ENCODE results near the gene GUCY1A1.

The GUCY1A1 gene

DNA sequence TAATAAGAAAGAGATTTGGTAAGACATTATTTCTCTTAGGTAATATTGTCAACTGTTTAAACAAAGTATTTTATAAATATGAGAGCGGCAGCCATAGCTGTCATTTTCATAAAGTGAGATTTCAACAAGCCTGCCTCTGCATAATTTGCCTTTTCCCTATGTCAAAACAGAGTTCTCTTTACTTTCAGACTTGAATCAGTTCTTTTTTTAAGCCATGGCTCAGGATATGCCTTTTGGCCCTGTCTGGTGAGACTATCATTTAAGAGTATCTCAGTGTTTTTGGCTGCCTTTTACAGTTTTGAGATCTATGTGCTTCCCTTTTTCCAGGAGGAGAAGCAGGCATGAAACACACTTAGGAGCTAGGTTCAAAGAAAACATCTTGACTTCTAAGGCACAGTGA, 7.5 kb upstream of the GUCY1A1 start:
- DNase-seq, result no peak

DNA sequence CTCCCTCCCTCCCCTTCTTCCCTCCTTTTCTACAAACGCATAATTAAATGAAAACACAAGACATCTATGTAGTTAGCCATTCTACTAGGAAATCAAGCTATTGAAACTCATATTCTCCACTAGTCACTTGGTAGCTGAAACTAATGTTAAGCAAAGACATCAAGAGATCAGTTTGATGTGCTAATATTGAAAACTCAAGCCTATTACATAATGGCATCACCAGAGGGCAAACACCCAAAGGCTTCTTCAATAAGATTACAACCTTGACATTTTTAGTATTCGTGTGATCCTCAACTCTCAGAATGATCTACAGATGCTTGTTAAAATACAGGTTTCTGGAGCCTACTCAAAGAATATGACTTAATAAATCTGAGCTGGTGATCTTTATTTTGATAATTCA, 6.2 kb upstream of the GUCY1A1 start:
- DNase-seq, result no peak

DNA sequence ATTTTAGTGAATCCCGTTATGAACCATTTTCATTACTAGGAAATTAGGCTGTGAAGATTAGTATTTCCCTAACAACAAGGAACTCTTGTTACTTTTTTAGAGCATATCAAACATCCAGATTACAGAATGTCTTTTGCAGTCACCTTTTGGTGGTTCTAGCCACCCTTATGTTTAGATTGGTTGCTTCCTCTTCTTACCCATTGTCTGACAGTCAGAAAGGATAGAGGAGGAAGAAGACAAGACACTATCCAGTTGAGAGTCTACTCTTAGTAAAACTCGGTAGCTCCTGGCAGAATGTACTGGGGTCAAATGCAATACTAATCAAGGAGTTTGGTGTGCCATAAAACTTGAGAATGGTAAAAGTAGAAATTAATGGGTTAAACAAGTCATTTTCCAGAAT, 1.6 kb upstream of the GUCY1A1 start:
- DNase-seq, result no peak

DNA sequence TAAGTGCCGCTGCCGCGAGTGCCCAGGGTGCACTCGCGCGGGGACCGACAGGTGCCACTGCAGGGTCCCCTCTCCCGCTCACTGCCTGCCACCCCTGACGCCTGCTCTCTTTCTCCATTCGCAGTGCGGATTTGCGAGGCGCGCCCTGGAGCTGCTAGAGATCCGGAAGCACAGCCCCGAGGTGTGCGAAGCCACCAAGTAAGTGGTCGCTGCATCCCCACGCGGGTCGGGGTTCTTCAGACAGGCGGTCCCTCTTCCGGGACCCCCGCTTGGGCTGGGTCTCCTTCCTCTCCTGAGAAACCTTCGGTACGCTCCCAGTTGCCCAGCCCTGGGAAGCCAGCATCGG, 547 bp downstream of the GUCY1A1 start:
- peak; percentile 37 for DNase-seq

DNA sequence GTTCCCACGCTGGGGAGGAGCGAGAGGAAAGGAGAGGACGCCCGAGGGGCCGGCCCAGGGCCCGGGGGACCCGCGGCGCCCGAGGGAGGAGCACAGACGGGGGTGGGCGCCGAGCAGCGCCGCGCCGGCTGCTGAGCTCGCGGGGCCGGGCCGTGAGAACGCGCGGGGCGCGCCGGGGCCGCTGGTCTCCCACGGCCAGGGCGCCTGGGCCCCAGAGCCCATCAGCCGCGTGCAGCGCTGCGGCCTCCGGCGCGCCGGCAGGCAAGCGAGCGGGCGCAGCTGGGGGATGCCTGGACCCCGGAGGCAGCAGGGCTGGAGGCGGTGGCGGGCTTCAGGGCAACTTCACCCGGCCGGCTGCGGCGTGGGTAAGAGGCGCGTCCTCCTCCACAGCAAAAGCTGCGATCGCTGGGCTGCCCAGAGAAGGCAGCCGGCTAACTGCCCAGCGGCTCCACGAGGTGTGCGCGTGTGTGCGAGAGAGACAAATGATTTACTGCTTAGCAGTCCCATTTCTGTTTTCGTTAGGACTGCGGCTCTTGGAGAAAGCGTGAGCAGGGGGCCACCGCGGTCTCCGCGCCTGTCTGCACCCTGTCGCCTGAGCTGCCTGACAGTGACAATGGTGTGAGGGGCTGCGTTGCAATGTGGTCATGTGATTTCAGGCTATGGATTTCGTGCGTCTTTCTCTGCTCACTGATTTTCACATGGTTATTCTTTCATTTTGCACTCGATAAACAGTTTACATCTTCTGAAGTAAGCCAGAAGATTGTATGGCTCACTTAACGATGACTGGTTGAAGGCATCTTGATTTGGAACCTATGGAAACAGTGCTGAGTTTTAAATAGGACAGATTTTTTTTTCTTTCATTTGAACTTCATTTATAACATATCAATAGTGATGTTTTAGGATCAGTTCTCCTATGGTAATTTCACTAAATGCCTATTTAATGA, 1.2 kb downstream of the GUCY1A1 start:
- peak; percentile 36 for DNase-seq

DNA sequence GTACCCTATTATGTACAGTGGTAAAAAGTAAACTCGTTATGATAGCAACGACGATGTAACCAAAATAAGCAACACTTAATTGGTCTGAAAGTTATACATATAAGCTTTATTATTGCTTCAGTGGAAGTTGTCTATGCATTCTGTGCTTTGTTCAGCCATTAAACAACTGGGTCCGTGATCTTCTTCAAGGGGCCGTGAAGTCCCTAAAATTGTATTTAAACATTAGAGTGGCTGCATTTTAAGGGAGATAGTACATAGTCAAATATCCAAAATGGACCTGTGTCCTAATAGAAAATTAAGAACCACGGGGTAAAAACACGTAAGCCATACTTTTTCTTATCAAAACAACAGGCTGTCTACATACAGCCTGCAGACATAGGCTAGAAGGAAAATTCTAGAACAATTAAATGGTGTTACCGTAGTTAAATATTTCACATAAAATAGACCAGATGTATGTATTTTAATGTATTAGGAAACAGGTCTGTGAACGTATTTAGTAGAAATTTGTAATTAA, 2.1 kb downstream of the GUCY1A1 start:
- no peak for DNase-seq

DNA sequence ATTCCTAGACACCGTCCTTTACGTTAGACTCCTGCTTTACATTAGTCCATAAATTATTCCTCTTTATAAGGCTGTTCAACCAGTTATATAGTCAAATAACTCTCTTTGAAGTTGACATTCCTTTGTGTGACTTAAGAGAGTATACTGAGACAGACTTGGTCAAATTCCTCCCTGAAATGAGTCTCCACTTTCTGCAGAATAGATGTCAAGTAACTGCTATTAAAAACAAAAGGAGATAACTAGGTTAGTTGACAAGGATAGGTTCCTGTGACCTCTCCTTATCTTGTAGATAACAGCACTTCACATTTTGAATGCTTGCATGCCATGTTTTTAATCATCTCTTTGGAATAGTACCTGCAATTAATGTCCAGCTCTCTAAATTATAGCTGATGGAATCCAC, 5.7 kb downstream of the GUCY1A1 start:
- DNase-seq, result no peak

DNA sequence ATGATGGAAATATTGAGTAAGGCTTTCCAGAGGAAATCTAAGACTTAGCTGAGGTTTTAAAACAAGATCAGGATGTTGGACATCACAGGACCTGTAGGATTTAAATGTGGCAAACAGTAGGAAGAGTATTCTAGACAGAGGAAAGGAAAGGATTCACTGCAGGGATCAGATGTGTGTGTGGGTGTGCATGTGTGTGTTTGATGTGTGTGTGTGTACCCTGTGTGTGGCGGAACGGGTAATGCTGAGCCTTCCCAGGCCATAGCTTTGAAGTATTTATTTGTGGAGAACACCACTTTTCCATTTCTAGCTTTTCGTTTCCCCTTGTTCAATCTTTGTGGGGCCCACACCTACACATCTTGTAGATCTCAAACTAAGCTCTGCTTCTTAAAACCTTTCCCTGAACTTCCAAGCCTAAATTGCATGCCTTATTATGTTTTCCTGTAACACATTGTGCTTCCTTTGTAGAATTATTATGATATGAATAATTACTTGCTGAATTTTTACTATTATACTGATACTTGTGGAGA, 6.9 kb downstream of the GUCY1A1 start:
- DNase-seq, result no peak

DNA sequence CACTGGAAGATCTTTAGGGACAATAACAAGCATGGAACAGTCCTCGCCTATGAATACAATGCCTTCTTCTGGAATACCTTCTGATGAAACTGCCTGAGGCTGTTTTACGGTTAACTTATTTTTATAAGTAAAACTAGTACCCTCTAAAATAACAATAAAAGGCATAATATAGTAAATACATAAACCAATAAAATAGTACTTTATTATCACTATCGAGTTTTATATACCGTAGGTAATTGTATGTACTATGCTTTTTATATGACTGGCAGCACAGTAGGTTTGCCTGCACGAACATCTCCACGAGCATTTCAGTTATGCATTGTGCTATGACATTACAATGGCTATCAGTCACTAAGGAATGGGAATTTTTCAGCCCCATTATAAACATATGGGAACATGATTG, 8.0 kb downstream of the GUCY1A1 start:
- DNase-seq, result no peak

DNA sequence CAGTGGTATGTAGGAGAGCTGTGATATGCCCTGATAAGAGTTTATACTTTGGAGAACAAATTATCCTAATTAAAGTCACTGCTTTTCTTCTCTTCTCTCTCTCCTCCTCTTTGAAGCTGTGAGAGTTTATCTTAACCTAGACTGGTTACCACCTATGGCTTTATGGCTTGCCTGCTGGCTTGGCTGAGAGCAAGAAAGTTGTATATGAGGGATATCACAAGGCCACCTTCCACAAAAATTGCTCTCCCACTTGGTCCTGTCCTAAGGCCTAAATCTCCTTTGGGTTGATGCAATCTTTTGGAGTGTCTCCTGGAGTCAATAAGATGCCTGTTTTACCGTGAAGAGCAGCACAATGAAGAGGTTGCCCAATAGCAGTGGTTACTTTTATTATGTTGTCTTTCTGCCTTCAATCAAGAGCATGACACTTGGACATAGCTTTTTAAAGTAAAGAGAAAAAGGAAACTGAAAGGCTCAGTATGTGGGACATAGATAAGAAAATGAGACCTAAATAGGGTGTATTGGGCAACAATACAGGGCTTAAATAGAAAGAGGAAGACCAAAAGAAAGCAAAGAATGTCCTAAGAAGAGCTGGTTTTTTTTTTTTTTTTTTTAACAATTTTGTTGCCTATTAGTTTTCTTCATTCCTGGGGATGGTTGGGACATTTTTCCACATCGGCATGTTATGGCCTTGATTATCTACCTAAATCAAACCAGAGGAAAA, 9.2 kb downstream of the GUCY1A1 start:
- no peak for DNase-seq

DNA sequence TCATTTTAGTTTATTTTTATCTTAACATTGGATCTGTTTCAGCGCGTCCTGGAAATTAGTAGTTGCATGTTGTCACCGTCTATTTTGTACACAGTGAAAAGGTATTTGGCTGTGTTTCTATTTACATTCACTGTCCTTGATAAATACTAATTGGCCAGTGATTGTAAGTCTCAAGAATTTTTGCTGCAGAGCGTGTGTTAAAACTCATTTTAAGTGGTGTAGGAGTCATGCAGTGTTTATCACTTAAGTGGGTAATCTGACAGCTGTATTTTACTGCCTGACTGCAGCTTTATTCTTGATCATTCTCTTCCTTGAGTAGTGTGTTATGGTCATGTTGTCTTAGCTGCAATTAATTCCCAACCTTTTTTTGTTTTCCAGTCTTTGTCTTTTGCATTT, 9.8 kb downstream of the GUCY1A1 start:
- no peak for DNase-seq

DNA sequence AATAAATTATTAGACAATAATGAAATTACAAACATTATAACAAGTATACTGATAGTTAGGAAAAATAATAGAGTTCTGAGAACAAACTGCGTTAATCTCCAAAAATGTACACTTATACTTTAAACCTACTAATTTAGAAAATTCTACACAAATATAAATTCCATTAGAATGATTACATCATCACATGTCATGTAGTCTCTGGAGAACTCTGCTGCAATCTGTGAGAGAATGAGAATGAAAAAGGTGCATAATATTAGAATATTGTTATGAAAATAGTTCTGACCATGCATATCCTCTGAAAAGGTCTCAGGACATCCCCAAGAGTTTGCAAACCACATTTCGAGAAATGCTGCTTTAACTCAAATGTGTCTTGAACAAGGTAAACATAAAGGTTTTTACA, 11.4 kb downstream of the GUCY1A1 start:
- DNase-seq, result no peak

DNA sequence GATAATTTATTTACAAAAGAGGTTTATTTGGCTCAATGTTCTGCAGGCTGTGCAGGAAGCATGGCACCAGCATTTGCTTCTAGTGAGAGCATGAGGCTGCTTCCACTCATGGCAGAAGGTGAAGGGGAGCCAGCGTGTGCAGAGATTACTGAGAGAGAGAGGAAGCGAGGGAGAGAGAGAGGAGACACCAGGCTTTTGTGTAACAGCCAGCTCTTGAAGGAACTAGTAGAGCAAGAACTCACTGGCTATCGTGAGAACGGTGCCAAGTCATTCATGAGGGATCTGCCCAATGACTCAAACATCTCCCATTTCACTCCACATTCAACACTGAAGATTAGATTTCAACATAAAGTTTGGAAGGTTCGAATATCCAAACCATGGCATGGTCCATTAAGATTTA, 12.7 kb downstream of the GUCY1A1 start:
- DNase-seq, result no peak

DNA sequence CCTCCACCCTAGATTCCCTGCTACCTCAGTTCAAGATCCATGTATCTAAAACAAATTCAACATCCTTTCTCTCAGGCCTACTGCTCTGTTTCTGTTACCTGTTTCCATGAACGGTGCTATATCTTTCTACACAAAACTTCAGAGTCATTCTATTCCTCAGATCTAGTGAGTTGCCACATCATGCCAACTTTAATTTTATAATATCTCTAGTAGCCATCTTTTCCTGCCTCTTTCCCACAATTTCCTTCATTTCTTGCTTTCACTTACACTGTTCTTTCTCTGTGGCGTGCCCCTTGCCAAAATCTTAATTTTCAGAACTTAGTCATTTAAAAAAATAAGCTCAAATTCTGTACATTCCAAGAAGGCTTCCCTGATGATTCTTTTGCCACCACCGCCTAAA, 15.2 kb downstream of the GUCY1A1 start:
- DNase-seq, result no peak

DNA sequence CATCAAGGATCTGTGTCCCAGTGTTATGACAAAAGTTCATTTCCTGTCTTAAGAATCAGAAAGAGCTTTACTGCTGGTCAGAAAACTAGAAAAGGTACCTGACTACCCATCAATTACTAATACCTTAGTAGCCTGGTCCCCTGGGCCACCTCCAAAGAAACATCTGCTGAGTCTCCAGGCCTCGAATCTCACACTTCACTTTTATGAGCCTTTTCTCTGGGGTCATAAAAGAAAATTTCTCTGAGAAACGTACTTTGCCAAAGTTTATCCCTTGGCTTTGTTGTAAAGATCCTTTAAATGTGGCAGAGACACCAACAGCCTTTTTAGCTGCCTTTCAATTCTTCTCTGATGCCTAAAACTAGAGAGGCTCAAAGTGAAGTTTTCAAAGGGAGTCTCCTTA, 17.8 kb downstream of the GUCY1A1 start:
- no peak for DNase-seq

DNA sequence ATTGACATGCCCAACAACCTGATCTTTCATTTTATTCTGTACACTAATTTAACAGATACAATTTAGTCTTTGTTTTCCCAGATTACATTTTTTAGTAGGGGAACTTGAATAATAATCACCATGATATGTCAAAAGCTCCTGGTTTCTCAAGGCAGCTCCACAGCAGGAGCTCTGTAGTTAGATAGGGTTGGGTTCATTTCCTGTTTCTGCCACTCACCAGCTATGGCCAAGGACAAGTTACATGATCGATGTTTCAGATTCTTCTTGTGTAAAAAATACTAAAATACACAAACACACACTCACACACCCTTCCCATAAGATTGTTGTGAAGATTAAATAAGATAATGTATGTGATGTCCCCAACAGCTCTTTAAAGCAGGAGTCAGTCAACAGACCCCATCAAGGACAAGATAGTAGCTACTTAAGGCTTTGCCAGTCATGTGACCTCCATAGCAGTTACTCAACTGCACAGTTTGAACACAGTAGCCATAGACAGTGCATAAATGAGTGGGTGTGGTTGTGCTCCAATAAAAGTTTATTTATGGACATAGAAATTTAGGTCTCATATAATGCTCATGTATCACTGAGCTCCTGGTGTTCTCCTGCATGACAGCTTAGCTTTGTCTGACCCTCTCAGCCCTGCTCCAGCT, 18.4 kb downstream of the GUCY1A1 start:
- no peak for DNase-seq

DNA sequence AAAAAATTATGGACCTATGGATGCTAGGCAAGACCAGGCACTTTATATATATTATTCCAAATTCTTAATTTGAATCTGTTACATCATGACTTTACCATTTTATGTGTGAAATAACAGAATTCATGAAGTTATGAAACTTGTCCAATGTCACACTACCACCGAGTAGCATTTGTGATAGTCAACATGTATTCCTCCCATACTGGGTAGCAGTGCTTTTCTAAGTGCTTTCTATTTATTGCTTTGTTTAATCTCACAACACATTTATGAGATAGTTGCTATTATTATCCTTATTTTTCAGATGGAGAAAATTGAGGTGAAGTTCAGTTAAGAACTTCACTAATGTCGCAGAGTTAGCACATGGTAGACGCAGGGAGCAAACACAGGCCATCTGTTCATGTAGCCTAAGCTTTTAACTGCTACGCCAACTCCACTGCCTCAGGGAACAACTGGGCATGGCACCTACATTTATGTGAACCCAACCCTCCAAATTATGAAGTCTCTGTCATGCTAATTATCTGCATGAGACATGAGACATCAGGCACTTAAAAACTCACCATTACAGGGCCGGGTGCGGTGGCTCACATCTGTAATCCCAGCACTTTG, 20.8 kb downstream of the GUCY1A1 start:
- no peak for DNase-seq

DNA sequence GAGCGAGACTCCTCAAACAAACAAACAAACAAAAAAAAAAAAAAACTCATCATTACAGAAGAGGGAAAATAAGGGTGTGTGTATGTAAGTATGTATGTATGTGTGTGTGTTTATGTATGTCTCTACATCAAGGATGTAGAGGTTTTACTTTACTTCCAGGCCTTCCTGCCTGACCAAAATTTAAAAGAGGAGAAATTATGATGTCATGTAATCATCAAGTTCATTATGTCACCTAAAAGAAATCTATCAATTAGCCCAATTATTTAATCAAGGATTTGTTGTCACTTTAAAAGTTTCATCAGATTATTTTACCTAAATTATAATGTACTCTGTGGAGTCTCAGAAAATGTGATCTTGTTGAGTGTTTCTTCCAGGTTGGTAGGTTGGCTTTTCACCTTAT, 21.6 kb downstream of the GUCY1A1 start:
- DNase-seq, result no peak

DNA sequence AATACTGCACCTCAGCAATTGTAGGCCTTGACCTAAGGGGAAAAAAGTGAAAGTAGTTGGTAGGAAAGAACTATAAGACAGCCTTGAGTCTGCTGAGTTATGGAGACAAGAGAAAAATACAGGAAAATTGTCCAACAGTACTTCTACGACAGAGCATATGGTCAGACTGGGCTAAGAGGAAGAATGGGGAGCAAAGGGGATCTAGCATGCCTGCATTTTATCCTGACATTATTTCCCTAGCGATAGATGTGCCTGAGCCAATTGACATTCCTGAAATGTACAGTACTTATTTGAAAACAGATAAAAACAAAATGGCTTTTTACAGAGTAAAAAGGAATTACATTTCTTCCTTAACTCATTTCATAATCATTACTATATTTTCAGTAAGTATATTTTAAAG, 22.2 kb downstream of the GUCY1A1 start:
- DNase-seq, result no peak

DNA sequence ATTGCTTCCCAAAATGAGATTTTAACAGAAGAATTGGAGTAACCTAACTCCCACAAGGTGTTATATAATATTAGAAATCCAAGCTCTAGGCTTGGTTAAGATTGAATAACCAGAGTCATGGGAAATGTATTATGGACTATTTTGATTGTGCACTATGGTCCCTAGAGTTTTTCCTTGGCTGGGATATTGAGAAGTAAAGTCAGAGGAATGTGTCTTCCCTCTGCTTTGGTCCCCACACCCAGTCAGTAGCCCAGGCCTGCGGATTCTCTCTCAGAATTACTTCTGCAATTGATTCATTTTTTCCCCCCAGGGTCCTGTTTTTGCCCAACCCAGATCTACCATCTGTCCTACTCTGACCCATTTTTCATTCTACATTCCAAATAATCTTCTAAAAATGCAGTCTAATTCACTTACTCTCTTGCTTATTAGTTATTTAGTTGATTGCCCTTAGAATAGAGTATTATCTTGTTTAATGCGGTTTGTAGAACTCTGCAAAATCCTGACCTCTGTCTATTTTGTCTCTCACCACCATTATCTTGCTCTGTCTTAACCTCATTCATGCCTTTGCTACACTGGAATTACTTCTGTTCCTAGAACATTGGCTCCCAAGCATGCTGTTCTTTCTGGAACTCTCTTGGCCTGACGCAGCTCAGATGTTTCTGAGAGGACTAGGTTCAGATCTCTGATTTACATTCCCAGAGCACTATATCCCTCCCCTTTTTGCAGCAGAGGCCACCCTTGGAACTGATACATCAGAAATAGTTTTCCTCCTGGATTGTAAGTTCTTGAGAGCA, 23.6 kb downstream of the GUCY1A1 start:
- DNase-seq, result no peak

DNA sequence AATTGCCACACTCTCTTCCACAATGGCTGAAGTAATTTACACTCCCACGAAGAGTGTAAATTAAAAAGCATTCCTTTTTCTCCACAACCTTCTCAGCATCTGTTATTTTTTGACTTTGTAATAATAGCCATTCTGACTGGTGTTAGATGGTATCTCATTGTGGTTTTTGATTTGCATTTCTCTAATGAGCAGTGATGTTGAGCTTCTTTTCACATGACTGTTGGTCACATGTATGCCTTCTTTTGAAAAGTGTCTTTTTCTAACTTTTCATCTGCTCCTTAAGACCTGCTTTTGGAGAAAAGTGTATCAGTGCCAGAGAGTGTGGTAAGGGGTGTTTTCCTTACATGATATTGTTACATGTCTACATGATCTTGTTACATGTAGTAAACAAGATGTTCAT, 25.7 kb downstream of the GUCY1A1 start:
- DNase-seq, result no peak

DNA sequence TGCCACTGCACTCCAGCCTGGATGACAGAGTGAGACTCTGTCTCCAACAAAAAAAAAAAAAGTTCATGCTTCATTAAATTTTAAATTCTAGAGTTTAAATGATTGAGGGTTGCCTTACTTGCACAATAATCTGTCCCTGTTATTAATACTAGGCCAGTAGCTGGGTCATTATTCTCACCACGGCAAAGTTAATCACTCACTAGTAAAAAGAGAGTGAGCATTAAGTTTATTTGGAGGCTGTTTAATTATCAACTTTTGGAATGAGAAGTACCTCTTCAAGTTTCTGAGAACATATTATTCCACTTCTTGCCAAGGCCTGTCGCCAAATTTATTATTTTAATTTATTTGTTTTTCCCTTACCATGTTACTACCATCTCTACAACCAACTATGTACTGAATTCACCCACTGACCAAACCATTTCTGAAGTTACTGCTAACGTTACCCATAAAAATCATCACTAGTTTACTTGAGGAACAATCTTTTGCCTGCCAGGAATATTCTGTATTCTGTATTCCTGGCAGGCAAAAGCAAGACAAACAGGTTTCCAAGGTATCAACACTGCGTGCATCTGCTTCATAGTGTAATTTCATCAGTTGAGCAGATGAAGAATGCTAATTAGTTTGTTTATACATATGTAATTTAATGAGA, 26.5 kb downstream of the GUCY1A1 start:
- no peak for DNase-seq

All from NCI-H345 (cell line).